T-cell (primary cell): ENCODE measurements around the gene ZKSCAN1. TPM values are rescaled to one million over a fixed set of nuclear protein-coding genes. Genes with fewer than 3 reads are reported as not detected.
"Not testable (repeated sequence)": the region's sequence is repeated elsewhere in the genome, so short reads cannot be mapped to it uniquely, and the experiment has no call there.

Experiments used
- ATAC-seq, 4 experiments: fragments of 200-7000 bp in 3 of 4; fragments of 150-1000 bp in 1 of 4; cut with Tn5 transposase; replicated peaks in 1 of 4; 1 replicate in 3 of 4; 2 replicates in 1 of 4; pipeline ENCODE4 v1.10.0; 2021; ENCODE audit warnings: moderate library complexity in 3 of 4, mild to moderate bottlenecking in 2 of 4, moderate number of reproducible peaks in 1 of 4
- CTCF ChIA-PET, 2 donors: fragments of 300-600 bp; sonication (Branson Sonifier 250); formaldehyde crosslinking; loops; one replicate each; lab custom pipeline; 2022; ENCODE audit warnings: antibody characterized with exemption in 2 of 2; lab: Charles Lee
- POLR2A ChIA-PET, 2 donors: fragments of 300-600 bp; sonication (Branson Sonifier 250); formaldehyde crosslinking; loops; one replicate each; lab custom pipeline; 2022; ENCODE audit warnings: antibody characterized with exemption in 2 of 2; lab: Charles Lee
- DNase-seq, 35 experiments: peaks; one replicate each; pipeline versions ENCODE4 v3.0.0 to v3.0.0-alpha.2; 2013 to 2023
- H3K27ac ChIP-seq: one replicate; pipeline ENCODE4 v1.5.1; 2013; ENCODE audit warnings: low read length
- H3K27me3 ChIP-seq, 2 experiments: replicated peaks in 1 of 2; 1 replicate in 1 of 2; 2 replicates in 1 of 2; pipeline versions ENCODE4 v1.6.1 to v1.7.0; 2013; ENCODE audit warnings: low read length in 1 of 2, mixed read lengths in 1 of 2; ENCODE audit not compliant: control insufficient read depth in 2 of 2, insufficient read depth in 2 of 2; ENCODE audit errors: extremely low read depth in 1 of 2
- H3K36me3 ChIP-seq, 2 donors: 1 replicate in 1 of 2; 2 replicates in 1 of 2; pipeline versions ENCODE4 v1.6.1 to v1.7.0; 2013; ENCODE audit warnings: low read length in 1 of 2; ENCODE audit not compliant: control insufficient read depth in 2 of 2, insufficient read depth in 1 of 2; ENCODE audit errors: extremely low read depth in 1 of 2
- H3K4me1 ChIP-seq, 2 experiments: 1 replicate in 1 of 2; 2 replicates in 1 of 2; pipeline versions ENCODE4 v1.6.1 to v1.7.0; 2013; ENCODE audit warnings: low read length in 2 of 2, mixed read lengths in 1 of 2; ENCODE audit not compliant: insufficient read depth in 2 of 2, control insufficient read depth in 1 of 2; ENCODE audit errors: extremely low read depth in 1 of 2
- H3K4me3 ChIP-seq, 2 donors: 1 replicate in 1 of 2; 2 replicates in 1 of 2; pipeline versions ENCODE4 v1.5.1 to v1.7.0; 2013; ENCODE audit warnings: mild to moderate bottlenecking in 2 of 2, low read length in 1 of 2, moderate library complexity in 1 of 2; ENCODE audit not compliant: control insufficient read depth in 1 of 2; ENCODE audit errors: extremely low read depth in 1 of 2
- H3K9me3 ChIP-seq: 2 replicates; pipeline ENCODE4 v1.7.0; 2013
- H3K27ac Mint-ChIP-seq, 2 donors: one replicate each; pipeline ENCODE4 v1.8.0; 2020 to 2021; ENCODE audit warnings: mild to moderate bottlenecking in 2 of 2, mixed read lengths in 2 of 2
- H3K27me3 Mint-ChIP-seq, 2 donors: one replicate each; pipeline ENCODE4 v1.8.0; 2021 to 2022; ENCODE audit warnings: mixed read lengths in 2 of 2
- H3K36me3 Mint-ChIP-seq: one replicate; pipeline ENCODE4 v1.8.0; 2021; ENCODE audit warnings: mixed read lengths
- H3K4me1 Mint-ChIP-seq, 3 donors: one replicate each; pipeline ENCODE4 v1.8.0; 2020 to 2022; ENCODE audit warnings: mixed read lengths in 3 of 3, mild to moderate bottlenecking in 1 of 3
- H3K4me3 Mint-ChIP-seq, 3 donors: one replicate each; pipeline ENCODE4 v1.8.0; 2020 to 2022; ENCODE audit warnings: mild to moderate bottlenecking in 3 of 3, mixed read lengths in 3 of 3, moderate library complexity in 3 of 3
- H3K9me3 Mint-ChIP-seq, 3 donors: one replicate each; pipeline ENCODE4 v1.8.0; 2020 to 2022; ENCODE audit warnings: mixed read lengths in 3 of 3
- WGBS: methylation state at CpG from one replicate; pipeline ENCODE4 v1.1.5; 2013; ENCODE audit warnings: missing lambda C conversion rate; ENCODE audit not compliant: insufficient coverage; 5-methylcytosine and 5-hydroxymethylcytosine counted together
- total RNA-seq, 35 experiments: library from RNA in 6 of 35; stranded (reverse) in 6 of 35; fragments of 120-200 nt in 1 of 35; gene quantifications; one replicate each; pipeline versions ENCODE4 v1.2.1 to v1.2.4 and lab custom pipeline; 2013 to 2026

The ZKSCAN1 gene
- total RNA-seq, 5 donors from 2014 or later (not counting 1 experiment from before 2014, with no cell fraction given), result 60.7 to 94.0 (median 86.8) TPM

DNA sequence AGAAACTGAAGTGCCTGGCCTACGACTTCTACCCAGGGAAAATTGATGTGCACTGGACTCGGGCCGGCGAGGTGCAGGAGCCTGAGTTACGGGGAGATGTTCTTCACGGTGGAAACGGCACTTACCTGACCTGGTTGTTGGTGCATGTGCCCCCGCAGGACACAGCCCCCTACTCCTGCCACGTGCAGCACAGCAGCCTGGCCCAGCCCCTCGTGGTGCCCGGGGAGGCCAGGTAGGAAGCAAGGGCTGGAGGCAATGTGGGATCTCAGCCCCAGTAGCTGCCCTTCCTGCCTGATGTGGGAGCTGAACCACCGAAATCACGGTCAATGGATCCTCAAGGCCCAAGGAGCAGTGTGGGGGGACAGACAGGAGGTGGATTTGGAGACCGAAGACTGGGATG lies 28.1 kb upstream of the ZKSCAN1 start:
- H3K36me3 ChIP-seq, H3K27ac Mint-ChIP-seq, H3K27ac ChIP-seq, DNase-seq, POLR2A ChIA-PET, ATAC-seq, H3K9me3 ChIP-seq, H3K4me1 ChIP-seq, H3K4me1 Mint-ChIP-seq, H3K36me3 Mint-ChIP-seq, H3K27me3 Mint-ChIP-seq, H3K4me3 Mint-ChIP-seq, H3K4me3 ChIP-seq, H3K9me3 Mint-ChIP-seq: not testable (repeated sequence)
- CTCF ChIA-PET, result interaction anchor here in 1 of 2 donors (1.3 kb wide), 1 partner anchor 74 kb away, joined by 4 read pairs; no protein-coding TSS in a partner anchor
- peaks cover 0 to 17% of the 10 kb centered on the region in 2 experiments for H3K27me3 ChIP-seq
- whole genome bisulfite sequencing, result 88% methylated on average over 7 of the region's 14 CpGs

DNA sequence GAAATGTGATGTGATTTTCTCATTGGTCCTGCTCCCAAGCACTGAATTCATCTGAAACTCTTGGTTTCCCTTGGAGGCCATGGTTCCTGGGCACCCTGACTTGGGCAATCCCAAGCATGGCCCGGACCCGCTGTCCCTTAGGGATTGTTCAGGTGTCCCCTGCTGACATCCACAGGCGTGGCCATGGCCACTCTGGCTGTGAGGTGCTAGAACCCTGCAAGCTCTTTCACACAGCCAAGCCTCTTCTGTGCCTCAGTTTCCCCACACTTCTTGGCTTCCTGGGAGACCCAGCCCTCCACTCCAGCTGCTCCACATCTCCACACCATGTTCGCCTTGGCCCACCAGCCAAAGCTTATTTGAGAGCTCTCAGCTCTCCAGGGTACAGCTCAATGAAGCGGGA lies 27.6 kb upstream of the ZKSCAN1 start:
- POLR2A ChIA-PET, result interaction anchor here in 1 of 2 donors (0.7 kb wide), 1 partner anchor 22 kb away, joined by 8 read pairs; no protein-coding TSS in a partner anchor

DNA sequence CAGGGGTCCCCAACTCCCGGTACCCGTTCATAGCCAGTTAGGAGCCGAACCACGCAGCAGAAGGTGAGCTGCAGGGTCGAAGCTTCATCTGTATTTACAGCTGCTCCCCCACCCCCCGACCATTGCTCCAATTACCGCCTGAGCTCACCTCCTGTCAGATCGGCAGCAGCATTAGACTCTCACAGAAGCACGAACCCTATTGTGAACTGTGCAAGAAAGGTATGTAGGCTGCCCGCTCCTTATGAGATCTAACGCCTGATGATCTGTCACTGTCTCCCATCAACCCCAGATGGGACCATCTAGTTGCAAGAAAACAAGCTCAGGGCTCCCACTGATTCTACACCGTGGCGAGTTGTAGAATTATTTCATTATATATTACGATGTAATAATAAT lies 24.9 kb upstream of the ZKSCAN1 start:
- peaks cover 0 to 20% of the 10 kb centered on the region in 2 experiments for H3K27me3 ChIP-seq
- Mint-ChIP-seq H3K27me3 (peaks cover 0 to 5% of the 10 kb centered on the region in 2 donors), H3K9me3 (no peaks in the 10 kb centered on the region), H3K27ac (no peak overlapping the region), H3K4me3 (no peak overlapping the region), H3K4me1 (peaks cover 0 to 3% (median 2%) of the 10 kb centered on the region in 3 donors), H3K36me3 (no peaks in the 10 kb centered on the region)
- H3K36me3 ChIP-seq, result no peaks in the 10 kb centered on the region
- POLR2A ChIA-PET, result no interaction called here
- H3K4me3 ChIP-seq, result no peak overlapping the region
- no peaks in the 10 kb centered on the region for H3K9me3 ChIP-seq
- WGBS, result 68% methylated on average over 8 of the region's 14 CpGs
- H3K27ac ChIP-seq, result no peak overlapping the region
- peak in 1 of 35 experiments; percentile 12 for DNase-seq
- H3K4me1 ChIP-seq, result peaks cover 0 to 4% of the 10 kb centered on the region in 2 experiments
- ATAC-seq, result peak in 2 of 4 experiments; percentile 5 to 26
- CTCF ChIA-PET, result interaction anchor here (0.6 to 3.2 kb wide), 9 partner anchors 13 to 92 kb away, joined by 3 to 19 read pairs (median 4); partner anchors contain the start of gene TRIM4 (in 1 of the 2)

More for the DNA sequence above, 27.6 kb upstream of the ZKSCAN1 start:
- H3K9me3 ChIP-seq, result no peaks in the 10 kb centered on the region
- Mint-ChIP-seq H3K9me3 (no peaks in the 10 kb centered on the region), H3K4me1 (peaks cover 0 to 3% (median 2%) of the 10 kb centered on the region in 3 donors), H3K27me3 (peaks cover 2 to 4% of the 10 kb centered on the region in 2 donors), H3K36me3 (no peaks in the 10 kb centered on the region), H3K27ac (no peak overlapping the region), H3K4me3 (no peak overlapping the region)
- DNase-seq, result no peak
- 69% methylated on average over 4 of the region's 5 CpGs for WGBS
- H3K4me1 ChIP-seq, result peaks cover 0 to 4% of the 10 kb centered on the region in 2 experiments
- no peak overlapping the region for H3K4me3 ChIP-seq
- no peak overlapping the region for H3K27ac ChIP-seq
- CTCF ChIA-PET, result interaction anchor here (0.6 to 1.3 kb wide), 6 partner anchors 13 to 409 kb away, joined by 3 to 12 read pairs (median 4); partner anchors contain the start of gene TRIM4 (in 1 of the 2)
- peaks cover 0 to 22% of the 10 kb centered on the region in 2 experiments for H3K27me3 ChIP-seq
- ATAC-seq, result no peak
- H3K36me3 ChIP-seq, result no peaks in the 10 kb centered on the region

DNA sequence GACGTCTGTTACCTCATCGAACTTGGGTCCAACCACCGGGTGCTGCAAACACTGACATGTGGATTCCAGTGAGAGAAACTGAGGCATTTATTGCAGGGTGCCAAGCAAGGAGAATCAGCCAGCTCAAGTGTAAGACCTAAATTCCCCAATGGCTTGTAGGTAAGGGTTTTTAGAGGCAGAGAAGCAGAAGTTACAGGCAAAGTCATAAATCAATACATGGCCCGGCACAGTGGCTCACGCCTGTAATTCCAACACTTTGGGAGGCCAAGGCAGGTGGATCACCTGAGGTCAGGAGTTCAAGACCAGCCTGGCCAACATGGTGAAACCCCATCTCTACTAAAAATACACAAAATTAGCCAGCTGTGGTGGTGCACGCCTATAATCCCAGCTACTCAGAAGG lies 23.9 kb upstream of the ZKSCAN1 start:
- H3K27ac Mint-ChIP-seq, H3K4me1 Mint-ChIP-seq, H3K4me3 Mint-ChIP-seq, H3K27ac ChIP-seq, H3K9me3 ChIP-seq, H3K9me3 Mint-ChIP-seq, H3K36me3 ChIP-seq, DNase-seq, H3K27me3 Mint-ChIP-seq, H3K4me1 ChIP-seq, H3K36me3 Mint-ChIP-seq, H3K4me3 ChIP-seq, POLR2A ChIA-PET, ATAC-seq: not testable (repeated sequence)
- peaks cover 0 to 20% of the 10 kb centered on the region in 2 experiments for H3K27me3 ChIP-seq
- CTCF ChIA-PET, result interaction anchor here in 1 of 2 donors (0.6 to 3.2 kb wide), 5 partner anchors 24 to 82 kb away, joined by 3 to 19 read pairs (median 3); no protein-coding TSS in a partner anchor
- 67% methylated on average over 5 of the region's 6 CpGs for WGBS

DNA sequence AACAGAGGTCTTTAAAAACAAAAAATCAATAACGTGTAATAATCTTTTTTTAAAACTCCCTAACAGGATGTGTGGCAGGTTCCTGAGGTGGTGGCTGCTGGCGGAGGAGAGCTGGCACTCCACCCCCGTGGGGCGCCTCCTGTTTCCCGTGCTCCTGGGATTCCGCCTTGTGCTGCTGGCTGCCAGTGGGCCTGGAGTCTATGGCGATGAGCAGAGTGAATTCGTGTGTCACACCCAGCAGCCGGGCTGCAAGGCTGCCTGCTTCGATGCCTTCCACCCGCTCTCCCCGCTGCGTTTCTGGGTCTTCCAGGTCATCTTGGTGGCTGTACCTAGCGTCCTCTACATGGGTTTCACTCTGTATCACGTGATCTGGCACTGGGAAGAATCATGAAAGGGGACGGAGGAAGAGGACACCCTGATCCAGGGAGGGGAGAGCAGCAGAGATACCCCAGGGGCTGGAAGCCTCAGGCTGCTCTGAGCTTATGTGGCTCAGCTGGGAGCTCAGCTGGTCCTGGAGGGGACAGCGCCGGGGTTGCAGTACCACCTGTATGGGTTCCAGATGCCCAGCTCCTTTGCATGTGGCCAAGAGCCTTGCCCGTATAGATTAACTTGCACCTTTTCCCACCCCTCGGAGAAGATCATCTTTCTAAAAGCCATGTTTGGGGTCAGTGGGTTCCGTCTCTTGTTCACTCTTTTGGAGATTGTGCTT lies 22.9 kb upstream of the ZKSCAN1 start:
- Histone ChIP-seq H3K4me3 (no peak overlapping the region), H3K36me3 (no peaks in the 10 kb centered on the region), H3K27ac (no peak overlapping the region), H3K9me3 (no peaks in the 10 kb centered on the region), H3K4me1 (peaks cover 7 to 14% of the 10 kb centered on the region in 2 experiments), H3K27me3 (peaks cover 0 to 20% of the 10 kb centered on the region in 2 experiments)
- Mint-ChIP-seq H3K27ac (no peak overlapping the region), H3K4me1 (peaks cover 10 to 13% (median 10%) of the 10 kb centered on the region in 3 donors), H3K27me3 (peaks cover 0 to 3% of the 10 kb centered on the region in 2 donors), H3K36me3 (no peaks in the 10 kb centered on the region), H3K4me3 (no peak overlapping the region), H3K9me3 (no peaks in the 10 kb centered on the region)
- CTCF ChIA-PET, result interaction anchor here (0.6 to 3.2 kb wide), 4 partner anchors 66 to 128 kb away, joined by 3 to 19 read pairs (median 3); no protein-coding TSS in a partner anchor
- no peak for ATAC-seq
- DNase-seq, result no peak
- POLR2A ChIA-PET, result no interaction called here
- WGBS, result 61% methylated on average over 17 of the region's 21 CpGs

DNA sequence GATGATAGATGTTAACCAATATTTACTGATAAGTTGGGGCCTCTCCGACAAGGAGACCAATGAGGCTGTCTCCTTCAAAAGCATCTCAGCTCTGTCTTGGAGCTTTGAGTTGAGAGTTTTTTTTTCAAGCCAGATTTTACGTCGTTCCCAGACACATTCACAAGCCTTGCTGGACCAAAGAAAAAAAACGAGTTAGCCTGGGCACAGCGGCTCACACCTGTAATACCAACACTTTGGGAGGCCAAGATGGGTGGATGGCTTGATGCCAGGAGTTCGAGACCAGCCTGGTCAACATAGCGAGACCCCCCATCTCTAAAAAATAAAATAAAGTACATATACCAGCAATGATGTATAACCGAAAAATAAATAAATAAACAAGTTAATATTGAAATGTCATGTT lies 20.6 kb upstream of the ZKSCAN1 start:
- Histone ChIP-seq H3K4me1 (peaks cover 7 to 22% of the 10 kb centered on the region in 2 experiments), H3K4me3 (no peak overlapping the region), H3K27me3 (peaks cover 0 to 16% of the 10 kb centered on the region in 2 experiments), H3K36me3 (no peaks in the 10 kb centered on the region), H3K27ac (no peak overlapping the region), H3K9me3 (no peaks in the 10 kb centered on the region)
- H3K27ac Mint-ChIP-seq, result no peak overlapping the region
- H3K4me3 Mint-ChIP-seq, result no peak overlapping the region
- no peak for DNase-seq
- H3K4me1 Mint-ChIP-seq, result peaks cover 18 to 22% (median 18%) of the 10 kb centered on the region in 3 donors
- 40% methylated on average over 1 of the region's 8 CpGs for WGBS
- H3K27me3 Mint-ChIP-seq, result peaks cover 0 to 3% of the 10 kb centered on the region in 2 donors
- ATAC-seq, result no peak
- no peaks in the 10 kb centered on the region for H3K9me3 Mint-ChIP-seq
- H3K36me3 Mint-ChIP-seq, result no peaks in the 10 kb centered on the region
- POLR2A ChIA-PET, result no interaction called here
- CTCF ChIA-PET, result interaction anchor here in 1 of 2 donors (0.8 kb wide), 1 partner anchor 22 kb away, joined by 3 read pairs; no protein-coding TSS in a partner anchor
